Prostate gland (tissue), 2 donors: ENCODE measurements around the gene CHST11.

ENCODE experiments used
- CTCF ChIP-seq, 4 experiments: fragments of 200-600 bp in 2 of 4; fragments of 450-650 bp in 2 of 4; sonication (generic) in 2 of 4; IDR thresholded peaks; 1 replicate in 3 of 4; 2 replicates in 1 of 4; pipeline ENCODE4 v1.5.1; 2016 to 2019; ENCODE audit warnings: antibody characterized with exemption in 4 of 4, mild to moderate bottlenecking in 2 of 4, moderate library complexity in 2 of 4
- POLR2A ChIP-seq: fragments of 450-650 bp; IDR thresholded peaks from one replicate; pipeline ENCODE4 v1.6.1; 2016; ENCODE audit warnings: antibody characterized with exemption, mild to moderate bottlenecking

DNA sequence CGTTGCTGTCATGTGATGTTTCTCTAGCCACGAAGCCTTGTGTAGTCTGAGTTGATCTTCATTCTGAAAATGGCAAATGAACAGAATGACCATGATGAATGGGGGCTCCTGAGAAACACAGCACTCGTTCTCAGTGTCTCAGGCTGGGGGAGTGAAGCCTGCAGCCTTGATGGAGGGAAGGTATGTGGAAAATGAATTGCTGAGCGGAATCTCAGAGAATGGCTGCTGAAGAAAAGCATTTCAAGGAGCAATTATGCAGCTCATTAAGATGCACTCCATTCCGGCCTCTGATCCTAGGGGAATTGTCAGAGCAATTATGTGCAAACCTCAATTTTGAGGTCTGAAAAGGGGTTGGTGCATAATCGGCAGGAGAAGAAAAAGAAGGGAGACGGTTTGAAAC, 167.1 kb downstream of the CHST11 start:
- TF ChIP-seq POLR2A = no peak
- TF ChIP-seq CTCF (IDR thresholded peaks at IDR 0.05) = no peak
